Testis (tissue), 2 donors: ENCODE results near the gene HOXB4.

ENCODE experiments used
- POLR2A ChIP-seq: fragments of 450-650 bp; IDR thresholded peaks from one replicate; pipeline ENCODE4 v1.6.1; 2017; ENCODE audit warnings: antibody characterized with exemption, mild to moderate bottlenecking, moderate library complexity
- TF ChIP-seq, protein P1 (sequence below), 3 experiments: fragments of 450-650 bp in 2 of 3; fragments of 200-600 bp in 1 of 3; sonication (generic) in 1 of 3; IDR thresholded peaks; one replicate each; pipeline ENCODE4 v1.5.1; 2016 to 2019; ENCODE audit warnings: antibody characterized with exemption in 3 of 3, mild to moderate bottlenecking in 2 of 3, moderate library complexity in 1 of 3

DNA sequence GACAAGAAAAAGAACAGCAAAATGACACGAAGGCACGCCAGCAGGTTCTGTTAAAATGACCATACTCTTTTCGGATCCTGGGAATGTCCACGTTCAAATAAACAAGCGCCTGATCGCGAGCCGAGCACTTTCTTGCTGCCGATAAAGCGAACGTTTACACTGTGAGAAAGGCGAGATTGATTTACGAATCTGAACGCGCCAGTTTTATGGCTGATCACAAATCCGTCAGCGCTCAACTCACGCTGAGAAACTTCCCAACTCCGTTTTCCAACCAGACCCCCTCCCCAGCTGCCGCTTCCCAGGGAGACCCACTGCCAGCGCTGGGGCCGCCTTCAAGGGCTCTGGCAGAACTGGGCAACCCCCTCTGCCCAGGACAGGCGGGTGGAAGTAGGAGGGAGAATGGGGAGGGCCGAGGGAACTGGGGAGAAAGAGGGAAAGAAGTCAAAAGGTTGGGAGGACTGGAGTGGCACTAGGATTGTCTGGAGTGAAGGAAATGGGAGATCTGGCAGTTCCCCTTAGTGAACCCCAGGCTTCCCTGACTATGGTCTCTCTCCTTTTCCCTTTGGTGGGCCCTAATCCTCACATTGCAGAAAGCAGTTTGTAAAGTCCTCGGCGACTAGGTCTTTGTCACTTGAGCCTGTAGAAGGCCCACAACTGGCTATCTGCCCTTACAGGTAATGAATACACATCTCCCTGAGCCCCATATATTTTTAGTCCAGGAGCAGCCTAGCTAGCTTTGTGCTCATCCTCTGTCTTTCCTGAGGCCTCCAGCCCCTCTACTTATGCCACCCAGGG lies 6.9 kb downstream of the HOXB4 start:
- TF ChIP-seq, protein P1, sequence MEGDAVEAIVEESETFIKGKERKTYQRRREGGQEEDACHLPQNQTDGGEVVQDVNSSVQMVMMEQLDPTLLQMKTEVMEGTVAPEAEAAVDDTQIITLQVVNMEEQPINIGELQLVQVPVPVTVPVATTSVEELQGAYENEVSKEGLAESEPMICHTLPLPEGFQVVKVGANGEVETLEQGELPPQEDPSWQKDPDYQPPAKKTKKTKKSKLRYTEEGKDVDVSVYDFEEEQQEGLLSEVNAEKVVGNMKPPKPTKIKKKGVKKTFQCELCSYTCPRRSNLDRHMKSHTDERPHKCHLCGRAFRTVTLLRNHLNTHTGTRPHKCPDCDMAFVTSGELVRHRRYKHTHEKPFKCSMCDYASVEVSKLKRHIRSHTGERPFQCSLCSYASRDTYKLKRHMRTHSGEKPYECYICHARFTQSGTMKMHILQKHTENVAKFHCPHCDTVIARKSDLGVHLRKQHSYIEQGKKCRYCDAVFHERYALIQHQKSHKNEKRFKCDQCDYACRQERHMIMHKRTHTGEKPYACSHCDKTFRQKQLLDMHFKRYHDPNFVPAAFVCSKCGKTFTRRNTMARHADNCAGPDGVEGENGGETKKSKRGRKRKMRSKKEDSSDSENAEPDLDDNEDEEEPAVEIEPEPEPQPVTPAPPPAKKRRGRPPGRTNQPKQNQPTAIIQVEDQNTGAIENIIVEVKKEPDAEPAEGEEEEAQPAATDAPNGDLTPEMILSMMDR (IDR thresholded peaks at IDR 0.05), result no peak
- TF ChIP-seq POLR2A, result no peak
